ENCODE measurements around the gene RARRES2.
A peak's percentile ranks its signal among the peaks of the same experiment; 100 is the strongest.

The RARRES2 gene

DNA sequence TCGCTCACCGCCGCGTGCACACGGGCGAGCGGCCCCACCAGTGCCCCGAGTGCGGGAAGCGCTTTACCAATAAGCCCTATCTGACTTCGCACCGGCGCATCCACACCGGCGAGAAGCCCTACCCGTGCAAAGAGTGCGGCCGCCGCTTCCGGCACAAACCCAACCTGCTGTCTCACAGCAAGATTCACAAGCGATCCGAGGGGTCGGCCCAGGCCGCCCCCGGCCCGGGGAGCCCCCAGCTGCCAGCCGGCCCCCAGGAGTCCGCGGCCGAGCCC is 30.5 kb upstream of the RARRES2 start:
- TF ChIP-seq, protein P1, sequence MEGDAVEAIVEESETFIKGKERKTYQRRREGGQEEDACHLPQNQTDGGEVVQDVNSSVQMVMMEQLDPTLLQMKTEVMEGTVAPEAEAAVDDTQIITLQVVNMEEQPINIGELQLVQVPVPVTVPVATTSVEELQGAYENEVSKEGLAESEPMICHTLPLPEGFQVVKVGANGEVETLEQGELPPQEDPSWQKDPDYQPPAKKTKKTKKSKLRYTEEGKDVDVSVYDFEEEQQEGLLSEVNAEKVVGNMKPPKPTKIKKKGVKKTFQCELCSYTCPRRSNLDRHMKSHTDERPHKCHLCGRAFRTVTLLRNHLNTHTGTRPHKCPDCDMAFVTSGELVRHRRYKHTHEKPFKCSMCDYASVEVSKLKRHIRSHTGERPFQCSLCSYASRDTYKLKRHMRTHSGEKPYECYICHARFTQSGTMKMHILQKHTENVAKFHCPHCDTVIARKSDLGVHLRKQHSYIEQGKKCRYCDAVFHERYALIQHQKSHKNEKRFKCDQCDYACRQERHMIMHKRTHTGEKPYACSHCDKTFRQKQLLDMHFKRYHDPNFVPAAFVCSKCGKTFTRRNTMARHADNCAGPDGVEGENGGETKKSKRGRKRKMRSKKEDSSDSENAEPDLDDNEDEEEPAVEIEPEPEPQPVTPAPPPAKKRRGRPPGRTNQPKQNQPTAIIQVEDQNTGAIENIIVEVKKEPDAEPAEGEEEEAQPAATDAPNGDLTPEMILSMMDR (IDR thresholded peaks at IDR 0.05; ENCODE audit: insufficient read depth, missing control alignments), result no peak
- no peak for FAIRE-seq

DNA sequence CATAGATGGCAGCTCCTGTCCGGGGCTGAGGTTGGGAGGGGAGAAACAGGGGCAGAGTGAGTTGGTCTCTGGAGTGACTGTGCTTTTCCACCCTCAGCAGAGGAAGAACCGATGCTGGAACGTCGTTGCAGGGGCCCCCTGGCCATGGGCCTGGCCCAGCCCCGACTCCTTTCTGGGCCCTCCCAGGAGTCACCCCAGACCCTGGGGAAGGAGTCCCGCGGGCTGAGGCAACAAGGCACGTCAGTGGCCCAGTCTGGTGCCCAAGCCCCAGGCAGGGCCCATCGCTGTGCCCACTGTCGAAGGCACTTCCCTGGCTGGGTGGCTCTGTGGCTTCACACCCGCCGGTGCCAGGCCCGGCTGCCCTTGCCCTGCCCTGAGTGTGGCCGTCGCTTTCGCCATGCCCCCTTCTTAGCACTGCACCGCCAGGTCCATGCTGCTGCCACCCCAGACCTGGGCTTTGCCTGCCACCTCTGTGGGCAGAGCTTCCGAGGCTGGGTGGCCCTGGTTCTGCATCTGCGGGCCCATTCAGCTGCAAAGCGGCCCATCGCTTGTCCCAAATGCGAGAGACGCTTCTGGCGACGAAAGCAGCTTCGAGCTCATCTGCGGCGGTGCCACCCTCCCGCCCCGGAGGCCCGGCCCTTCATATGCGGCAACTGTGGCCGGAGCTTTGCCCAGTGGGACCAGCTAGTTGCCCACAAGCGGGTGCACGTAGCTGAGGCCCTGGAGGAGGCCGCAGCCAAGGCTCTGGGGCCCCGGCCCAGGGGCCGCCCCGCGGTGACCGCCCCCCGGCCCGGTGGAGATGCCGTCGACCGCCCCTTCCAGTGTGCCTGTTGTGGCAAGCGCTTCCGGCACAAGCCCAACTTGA is 29.9 kb upstream of the RARRES2 start:
- DNase-seq (ENCODE audit: insufficient read length, low spot score) (no peak), FAIRE-seq (no peak)
- TF ChIP-seq, protein P1 (IDR thresholded peaks at IDR 0.05; ENCODE audit: insufficient read depth, missing control alignments), result no peak

More for the DNA sequence above, 30.5 kb upstream of the RARRES2 start:
- DNase-seq (ENCODE audit: insufficient read length, low spot score), result no peak

DNA sequence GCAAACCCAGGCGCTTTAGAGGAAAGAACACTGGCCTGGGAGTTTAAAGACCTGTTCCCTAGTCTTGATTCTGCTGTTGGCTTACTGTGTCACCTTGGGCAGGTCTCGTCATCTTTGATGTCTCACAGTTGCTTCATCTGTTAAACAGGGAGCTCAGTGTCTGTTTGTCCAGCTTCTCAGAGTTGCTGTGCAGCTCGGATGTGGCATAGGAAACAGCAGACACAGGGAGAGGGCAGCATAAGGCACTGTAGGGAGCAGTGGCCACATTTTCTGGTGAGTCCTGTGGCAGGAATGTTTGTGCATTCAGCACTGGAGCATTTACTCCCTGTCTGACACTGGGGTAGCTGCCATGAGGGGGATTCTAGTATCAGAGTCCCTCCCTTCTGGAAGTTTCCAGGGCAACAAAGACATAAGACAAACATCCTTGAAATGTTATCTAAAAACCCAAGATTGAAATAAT is 29.2 kb upstream of the RARRES2 start:
- DNase-seq (ENCODE audit: insufficient read length, low spot score) (no peak), FAIRE-seq (no peak)
- TF ChIP-seq, protein P1 (IDR thresholded peaks at IDR 0.05; ENCODE audit: insufficient read depth, missing control alignments), result no peak

DNA sequence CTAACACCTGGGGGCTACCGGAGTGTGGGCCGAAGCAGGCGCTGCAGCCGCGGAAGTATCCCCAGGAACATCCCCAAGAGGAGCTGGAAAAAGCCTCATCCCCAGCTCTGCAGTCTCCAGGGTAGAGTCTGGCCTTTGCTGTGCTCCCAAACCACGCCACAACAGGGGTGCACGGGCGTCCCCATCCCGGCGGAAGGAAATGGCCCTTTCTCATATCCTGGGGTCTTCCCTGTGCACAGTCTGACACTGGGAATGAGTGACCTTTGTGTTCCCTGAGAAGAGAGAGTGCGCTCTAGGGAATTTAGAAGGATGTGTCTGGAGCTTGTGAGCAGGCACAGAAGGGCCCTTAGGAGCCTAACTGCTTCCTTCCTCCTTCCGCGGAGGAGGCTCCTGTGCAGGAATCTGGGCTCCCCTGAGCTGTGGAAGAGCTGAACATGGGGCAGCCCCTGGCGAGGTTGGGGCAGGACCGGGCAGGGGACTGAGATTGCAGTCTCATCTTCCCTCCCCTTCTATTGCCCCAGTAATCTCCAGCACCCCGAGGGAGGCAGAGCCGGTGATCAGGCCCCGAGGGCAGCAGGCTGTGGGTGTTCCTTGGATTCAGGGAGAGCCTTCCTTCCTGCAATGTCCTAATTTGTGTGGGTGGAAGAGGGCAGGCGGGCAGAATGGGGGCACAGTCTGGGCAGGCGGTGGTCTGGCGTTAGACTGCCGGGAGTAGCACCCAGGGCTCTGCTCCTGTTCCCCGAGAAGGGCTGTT is 28.5 kb upstream of the RARRES2 start:
- TF ChIP-seq, protein P1 (IDR thresholded peaks at IDR 0.05; ENCODE audit: insufficient read depth, missing control alignments), result no peak
- DNase-seq (ENCODE audit: insufficient read length, low spot score) (no peak), FAIRE-seq (no peak)

DNA sequence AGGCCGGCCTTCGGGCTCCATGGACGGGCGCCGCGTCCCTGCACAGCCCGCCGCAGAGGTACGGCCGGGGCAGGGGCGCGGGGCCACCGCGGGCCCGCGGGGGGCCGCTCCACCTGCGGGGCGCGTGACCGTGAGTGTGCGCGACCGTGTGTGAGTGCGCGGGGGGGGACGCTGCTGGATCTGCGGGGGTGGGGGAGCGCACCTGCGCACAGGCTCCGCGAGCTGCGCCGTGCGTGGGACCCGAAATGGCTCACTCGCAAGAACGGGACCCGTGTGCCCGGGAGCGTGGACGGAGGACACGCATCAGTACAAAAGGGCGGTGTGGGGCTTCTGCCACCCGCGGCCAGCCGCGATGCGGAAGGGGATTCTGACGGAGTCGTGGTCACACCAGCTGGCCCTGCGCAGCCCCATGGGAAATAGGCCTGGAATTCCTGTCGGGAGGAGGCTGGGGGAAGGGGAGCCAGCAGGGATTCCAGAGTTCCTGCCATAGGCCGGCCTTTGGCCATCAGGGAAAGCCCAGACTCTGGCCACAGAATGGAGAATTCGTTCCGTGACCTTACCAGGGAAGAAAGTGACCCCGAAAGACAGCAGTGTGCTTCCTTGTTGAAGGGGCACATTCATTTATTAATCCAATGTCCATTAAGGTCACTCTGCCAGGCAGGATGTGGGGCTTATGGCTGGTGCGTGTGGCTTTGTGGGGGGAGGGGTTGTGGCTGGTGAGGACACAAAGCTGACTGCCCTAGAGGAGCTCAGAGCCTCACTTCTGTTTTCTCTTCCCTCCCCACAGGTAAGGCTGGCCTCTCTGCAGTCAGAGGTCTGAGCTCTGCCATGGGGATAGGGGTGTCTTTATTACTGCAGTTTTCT is 27.7 kb upstream of the RARRES2 start:
- no peak for DNase-seq (ENCODE audit: insufficient read length, low spot score)
- FAIRE-seq, result no peak
- TF ChIP-seq, protein P1 (IDR thresholded peaks at IDR 0.05; ENCODE audit: insufficient read depth, missing control alignments), result no peak

DNA sequence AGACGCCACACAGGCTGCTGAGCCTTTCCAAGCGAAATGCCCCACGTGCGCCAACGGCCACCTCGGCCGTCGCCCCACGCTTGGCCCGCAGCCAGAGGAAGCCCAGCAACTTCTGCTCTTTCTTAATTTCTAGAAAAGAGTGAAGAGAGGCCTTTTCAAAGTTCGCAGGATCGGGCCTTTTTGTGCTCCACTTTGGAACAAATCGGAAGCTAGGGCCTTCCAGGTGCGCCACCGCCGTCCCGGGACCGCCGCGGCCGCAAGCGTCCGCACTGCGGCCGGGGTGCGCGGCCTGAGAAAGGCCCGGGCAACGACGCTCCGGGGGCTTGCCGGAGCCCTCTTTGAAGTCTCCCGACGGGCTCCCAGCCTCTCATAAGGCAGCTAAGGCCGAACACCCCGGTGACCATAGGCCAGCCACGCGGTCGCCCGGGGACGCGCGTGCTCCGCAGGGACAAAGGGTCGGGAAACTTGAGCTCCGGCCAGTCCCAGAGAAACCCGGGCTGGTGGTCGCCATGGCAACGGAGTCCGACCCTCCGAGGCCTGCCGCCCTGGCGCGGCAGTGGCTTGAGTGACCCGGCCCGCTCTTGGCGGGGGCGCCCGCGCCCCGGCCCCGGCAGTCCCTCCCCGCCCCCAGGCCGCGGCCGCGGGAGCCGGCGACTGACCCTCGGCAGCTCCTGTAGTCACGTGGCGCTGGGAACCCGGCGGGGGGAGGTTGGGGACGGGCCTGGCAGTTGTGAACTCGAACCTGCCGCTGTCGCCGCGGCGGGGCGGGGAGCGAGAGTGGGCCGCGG is 26.9 kb upstream of the RARRES2 start, which contains the start of gene REPIN1:
REPIN1 (plus strand) TSS at position 727 of the 788 bp plus-strand sequence. CDS start 890 bp downstream, outside the sequence.
- peak; percentile 66 for DNase-seq (ENCODE audit: insufficient read length, low spot score)
- TF ChIP-seq, protein P1 (IDR thresholded peaks at IDR 0.05; ENCODE audit: insufficient read depth, missing control alignments), result no peak
- no peak for FAIRE-seq

Measured in D721Med (cell line).